Body of pancreas (tissue), 4 donors: ENCODE data around the gene BPHL.

Experiments
- CTCF ChIP-seq, 7 experiments: fragments of 450-650 bp in 4 of 7; fragments of 200-600 bp in 3 of 7; sonication (generic) in 3 of 7; IDR thresholded peaks; one replicate each; pipeline ENCODE4 v1.5.1; 2016 to 2019; ENCODE audit warnings: antibody characterized with exemption in 7 of 7
- POLR2A ChIP-seq, 3 donors: fragments of 450-650 bp; IDR thresholded peaks; one replicate each; pipeline ENCODE4 v1.6.1; 2016; ENCODE audit warnings: antibody characterized with exemption in 3 of 3, mild to moderate bottlenecking in 2 of 3

GRCh38 chr6:3151691-3152090, 33.2 kb downstream of the BPHL start:
- TF ChIP-seq POLR2A (IDR thresholded peaks at IDR 0.05), result no peak
- TF ChIP-seq CTCF (IDR thresholded peaks at IDR 0.05), result no peak
